ENCODE data around the gene KCNC3. TPM values are rescaled to one million over a fixed set of nuclear protein-coding genes. Genes with fewer than 3 reads are reported as not detected.

KCNC3 gene
- total RNA-seq, result 4.9 to 9.3 TPM (median 8.9 TPM) in 3 replicates
- long read RNA-seq, result 0 reads

DNA sequence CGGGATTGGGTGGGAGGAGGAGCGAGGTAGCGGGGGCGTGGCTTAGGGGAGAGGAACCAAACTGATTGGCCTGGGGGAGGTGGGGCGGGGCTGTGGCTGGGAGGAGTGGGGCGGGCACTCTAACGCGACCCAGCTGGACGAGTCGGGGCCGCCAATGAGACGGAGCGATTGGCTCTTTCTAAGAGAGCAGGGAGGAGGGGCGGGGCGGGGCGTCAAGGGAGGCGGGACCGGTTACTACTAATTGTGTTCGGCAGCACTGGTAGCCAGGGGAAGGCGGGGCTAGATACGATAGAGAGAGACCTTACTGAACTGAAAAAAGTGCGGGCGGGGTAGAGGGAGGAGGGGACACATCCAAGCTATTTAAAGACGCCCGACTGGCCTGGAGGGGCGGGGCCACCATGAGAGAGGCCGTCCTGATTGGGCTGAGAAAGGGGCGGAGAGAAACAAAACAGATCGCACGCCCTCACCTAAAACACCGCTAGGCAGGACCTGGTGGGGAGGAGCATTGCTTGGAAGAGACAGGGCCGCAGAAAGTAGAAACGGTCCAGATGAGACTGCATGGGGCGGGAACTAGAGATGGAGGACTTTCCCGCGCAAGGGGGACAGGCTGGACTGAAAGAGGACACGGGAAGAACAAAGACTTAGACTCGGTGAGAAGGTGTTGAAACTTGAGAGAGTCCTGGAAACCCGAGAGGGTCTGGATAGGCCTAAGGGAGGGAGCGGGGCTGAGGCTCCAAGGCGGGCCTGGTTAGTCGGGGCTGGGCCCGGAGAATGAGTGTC, at the start of gene KCNC3:
Gene KCNC3 (minus strand): TSS at position 232 of the 780 bp plus-strand sequence. CDS start 295 bp downstream, outside the sequence.
- peaks cover 3% of the 10 kb centered on the region for H3K36me3 Mint-ChIP-seq (ENCODE audit: low read depth)
- H3K4me1 Mint-ChIP-seq (ENCODE audit: low read depth), result peaks cover 59% of the 10 kb centered on the region
- H3K4me3 Mint-ChIP-seq (ENCODE audit: unreplicated experiment), result peak within 1 kb of the TSS; percentile 70
- peak within 1 kb of the TSS; percentile 86 for H3K27ac Mint-ChIP-seq (ENCODE audit: unreplicated experiment)
- H3K27me3 Mint-ChIP-seq (ENCODE audit: low read depth), result peaks cover 22% of the 10 kb centered on the region
- no peaks in the 10 kb centered on the region for H3K9me3 Mint-ChIP-seq (ENCODE audit: low read depth)
- TF ChIP-seq, protein P1, sequence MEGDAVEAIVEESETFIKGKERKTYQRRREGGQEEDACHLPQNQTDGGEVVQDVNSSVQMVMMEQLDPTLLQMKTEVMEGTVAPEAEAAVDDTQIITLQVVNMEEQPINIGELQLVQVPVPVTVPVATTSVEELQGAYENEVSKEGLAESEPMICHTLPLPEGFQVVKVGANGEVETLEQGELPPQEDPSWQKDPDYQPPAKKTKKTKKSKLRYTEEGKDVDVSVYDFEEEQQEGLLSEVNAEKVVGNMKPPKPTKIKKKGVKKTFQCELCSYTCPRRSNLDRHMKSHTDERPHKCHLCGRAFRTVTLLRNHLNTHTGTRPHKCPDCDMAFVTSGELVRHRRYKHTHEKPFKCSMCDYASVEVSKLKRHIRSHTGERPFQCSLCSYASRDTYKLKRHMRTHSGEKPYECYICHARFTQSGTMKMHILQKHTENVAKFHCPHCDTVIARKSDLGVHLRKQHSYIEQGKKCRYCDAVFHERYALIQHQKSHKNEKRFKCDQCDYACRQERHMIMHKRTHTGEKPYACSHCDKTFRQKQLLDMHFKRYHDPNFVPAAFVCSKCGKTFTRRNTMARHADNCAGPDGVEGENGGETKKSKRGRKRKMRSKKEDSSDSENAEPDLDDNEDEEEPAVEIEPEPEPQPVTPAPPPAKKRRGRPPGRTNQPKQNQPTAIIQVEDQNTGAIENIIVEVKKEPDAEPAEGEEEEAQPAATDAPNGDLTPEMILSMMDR (IDR thresholded peaks at IDR 0.05), result no peak
- peak; percentile 98 for DNase-seq (ENCODE audit: low spot score)

DNA sequence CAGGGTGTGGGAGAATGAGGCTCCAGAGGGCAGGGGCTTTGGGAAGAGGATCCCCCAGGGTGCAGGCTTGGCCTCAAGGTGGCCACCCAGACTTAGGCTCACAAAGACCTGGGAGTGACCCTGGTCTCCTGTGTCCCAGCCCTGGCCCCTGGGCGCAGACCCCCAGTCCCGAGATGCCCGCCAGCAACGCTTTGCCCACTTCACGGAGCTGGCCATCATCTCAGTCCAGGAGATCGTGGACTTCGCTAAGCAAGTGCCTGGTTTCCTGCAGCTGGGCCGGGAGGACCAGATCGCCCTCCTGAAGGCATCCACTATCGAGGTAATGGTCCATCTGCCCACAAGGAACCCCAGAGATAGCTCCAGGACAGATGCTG, 49.7 kb upstream of the KCNC3 start:
- Mint-ChIP-seq H3K9me3 (ENCODE audit: low read depth) (no peaks in the 10 kb centered on the region), H3K4me1 (ENCODE audit: low read depth) (peaks cover 14% of the 10 kb centered on the region), H3K36me3 (ENCODE audit: low read depth) (peaks cover 10% of the 10 kb centered on the region), H3K4me3 (ENCODE audit: unreplicated experiment) (no peak overlapping the region), H3K27ac (ENCODE audit: unreplicated experiment) (no peak overlapping the region), H3K27me3 (ENCODE audit: low read depth) (no peaks in the 10 kb centered on the region)
- no peak for DNase-seq (ENCODE audit: low spot score)
- TF ChIP-seq, protein P1 (IDR thresholded peaks at IDR 0.05), result no peak

- Mint-ChIP-seq H3K27ac (ENCODE audit: unreplicated experiment) (no peak overlapping the region), H3K4me3 (ENCODE audit: unreplicated experiment) (peak overlapping the region; percentile 26), H3K9me3 (ENCODE audit: low read depth) (no peaks in the 10 kb centered on the region), H3K36me3 (ENCODE audit: low read depth) (peaks cover 10% of the 10 kb centered on the region), H3K27me3 (ENCODE audit: low read depth) (no peaks in the 10 kb centered on the region), H3K4me1 (ENCODE audit: low read depth) (peaks cover 9% of the 10 kb centered on the region)
- TF ChIP-seq, protein P1 (IDR thresholded peaks at IDR 0.05), result no peak
- no peak for DNase-seq (ENCODE audit: low spot score)
These were observed 49.1 kb upstream of the KCNC3 start for GRCh38 chr19:50378169-50378862.

DNA sequence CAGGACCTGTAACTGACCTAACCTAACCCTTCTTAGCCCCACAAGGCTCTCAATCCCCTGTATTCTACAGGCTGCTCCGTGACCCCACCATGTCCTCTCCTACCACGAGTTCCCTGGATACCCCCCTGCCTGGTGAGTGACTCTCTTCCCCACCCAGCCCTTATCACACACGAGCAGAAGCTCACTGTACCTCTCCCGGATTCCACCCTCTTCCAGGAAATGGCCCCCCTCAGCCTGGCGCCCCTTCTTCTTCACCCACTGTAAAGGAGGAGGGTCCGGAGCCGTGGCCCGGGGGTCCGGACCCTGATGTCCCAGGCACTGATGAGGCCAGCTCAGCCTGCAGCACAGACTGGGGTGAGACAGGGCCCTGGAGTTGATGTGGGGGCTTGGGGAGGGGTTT, 48.3 kb upstream of the KCNC3 start:
- peak overlapping the region; percentile 54 for H3K4me3 Mint-ChIP-seq (ENCODE audit: unreplicated experiment)
- peaks cover 7% of the 10 kb centered on the region for H3K4me1 Mint-ChIP-seq (ENCODE audit: low read depth)
- no peak overlapping the region for H3K27ac Mint-ChIP-seq (ENCODE audit: unreplicated experiment)
- DNase-seq (ENCODE audit: low spot score), result no peak
- TF ChIP-seq, protein P1 (IDR thresholded peaks at IDR 0.05), result no peak
- no peaks in the 10 kb centered on the region for H3K9me3 Mint-ChIP-seq (ENCODE audit: low read depth)
- no peaks in the 10 kb centered on the region for H3K27me3 Mint-ChIP-seq (ENCODE audit: low read depth)
- H3K36me3 Mint-ChIP-seq (ENCODE audit: low read depth), result peaks cover 10% of the 10 kb centered on the region

DNA sequence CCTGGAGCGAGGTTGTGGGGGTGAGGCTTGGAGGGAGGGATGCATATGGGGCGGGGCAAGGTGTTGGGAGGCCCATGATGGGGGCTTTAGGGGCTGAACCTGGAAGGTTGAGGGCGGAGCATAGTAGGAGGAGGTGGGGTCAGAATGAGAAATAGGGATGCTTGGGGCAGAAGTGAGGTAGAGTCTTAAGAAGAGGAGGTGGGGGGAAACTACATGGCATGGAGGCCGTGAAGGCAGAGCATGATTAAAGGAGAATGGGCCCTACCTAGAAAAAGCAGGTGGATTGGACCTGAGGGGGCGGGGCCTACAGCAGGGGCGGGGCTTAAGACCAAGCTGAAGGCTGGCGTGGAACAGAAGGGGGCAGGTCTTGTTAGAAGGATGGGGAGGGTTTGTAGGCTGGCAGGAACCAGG, 47.9 kb upstream of the KCNC3 start:
- TF ChIP-seq, protein P1 (IDR thresholded peaks at IDR 0.05), result no peak
- Mint-ChIP-seq H3K9me3 (ENCODE audit: low read depth) (no peaks in the 10 kb centered on the region), H3K4me3 (ENCODE audit: unreplicated experiment) (peak overlapping the region; percentile 54), H3K4me1 (ENCODE audit: low read depth) (peaks cover 7% of the 10 kb centered on the region), H3K27me3 (ENCODE audit: low read depth) (no peaks in the 10 kb centered on the region), H3K27ac (ENCODE audit: unreplicated experiment) (peak overlapping the region; percentile 6), H3K36me3 (ENCODE audit: low read depth) (peaks cover 10% of the 10 kb centered on the region)
- DNase-seq (ENCODE audit: low spot score), result no peak
